Measurements from ENCODE around the gene NFAM1. TPM values are rescaled to one million over a fixed set of nuclear protein-coding genes. Genes with fewer than 3 reads are reported as not detected.

Gene NFAM1
- total and polyA plus RNA-seq, 5 donors, result 1.0 to 4.9 (median 2.8) TPM

DNA sequence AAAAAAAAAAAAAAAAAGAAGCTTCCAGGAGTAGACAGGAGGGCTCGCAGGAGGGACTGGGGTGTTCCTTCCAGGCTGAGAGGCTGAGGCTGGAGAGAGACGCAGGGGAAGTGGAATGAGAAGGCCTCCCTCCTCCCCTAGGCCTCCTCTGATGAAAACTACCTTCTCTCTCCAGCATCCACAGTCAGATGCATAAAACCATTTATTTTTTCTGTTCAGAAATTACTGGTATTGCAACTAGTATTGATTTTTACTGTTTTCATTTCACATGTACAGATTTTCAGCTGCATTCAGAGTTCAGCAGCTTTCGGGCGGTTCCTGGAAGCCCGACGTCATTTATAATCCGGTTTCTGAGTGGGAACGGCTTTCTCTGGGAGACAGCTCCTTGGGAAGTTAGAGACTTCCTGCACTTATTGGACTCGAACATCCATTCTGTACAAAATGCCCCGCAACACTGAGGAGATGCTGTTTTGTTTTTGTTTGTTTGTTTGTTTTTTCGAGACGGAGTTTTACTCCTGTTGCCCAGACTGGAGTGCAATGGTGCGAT lies 6.9 kb upstream of the NFAM1 start:
- intact Hi-C loops (cut with DNase I), result loop anchor here (5.0 to 10.0 kb wide), 4 partner anchors 272 to 472 kb away; partner anchors contain the start of genes NDUFA6 (in 2 of the 4) and SEPTIN3 (in 1 of the 4)
- H3K4me1 ChIP-seq (ENCODE audit: control insufficient read depth, insufficient read depth, low read length), result no peaks in the 10 kb centered on the region
- H3K4me3 ChIP-seq (ENCODE audit: low read length), result no peak overlapping the region
- no peaks in the 10 kb centered on the region for H3K27me3 ChIP-seq (ENCODE audit: control insufficient read depth, insufficient read depth)
- no peak overlapping the region for H3K27ac ChIP-seq (ENCODE audit: low read length)
- DNase-seq (no peak), ATAC-seq (no peak)
- WGBS, result 63% methylated on average over 13 of the region's 13 CpGs
- no peaks in the 10 kb centered on the region for H3K9me3 ChIP-seq (ENCODE audit: control insufficient read depth, low read length)

DNA sequence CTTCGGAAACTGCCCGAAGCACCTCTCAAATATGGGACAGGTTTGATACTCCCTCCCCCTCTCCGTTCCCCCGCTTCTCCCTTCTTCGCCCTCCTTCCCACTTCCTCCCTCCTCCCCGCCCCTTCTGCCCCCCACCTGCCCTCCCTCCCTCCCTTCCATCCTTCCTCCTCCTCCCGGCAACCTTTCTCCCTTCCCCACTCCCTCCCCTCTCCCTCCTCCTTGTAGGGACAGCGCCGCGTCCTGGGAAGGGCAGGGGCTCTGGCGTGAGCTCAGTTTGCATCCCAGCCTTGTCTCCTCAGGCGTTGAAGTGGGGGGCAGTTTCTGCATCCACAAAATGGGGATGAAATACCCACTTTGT lies 6.1 kb upstream of the NFAM1 start:
- DNase-seq (no peak), ATAC-seq (no peak)
- Histone ChIP-seq H3K4me1 (ENCODE audit: control insufficient read depth, insufficient read depth, low read length) (no peaks in the 10 kb centered on the region), H3K27me3 (ENCODE audit: control insufficient read depth, insufficient read depth) (no peaks in the 10 kb centered on the region), H3K4me3 (ENCODE audit: low read length) (no peak overlapping the region), H3K9me3 (ENCODE audit: control insufficient read depth, low read length) (no peaks in the 10 kb centered on the region), H3K27ac (ENCODE audit: low read length) (no peak overlapping the region)
- intact Hi-C loops (cut with DNase I), result loop anchor here (5.0 to 10.0 kb wide), 4 partner anchors 271 to 471 kb away; partner anchors contain the start of genes NDUFA6 (in 2 of the 4) and SEPTIN3 (in 1 of the 4)
- 34% methylated on average over 12 of the region's 12 CpGs for WGBS

DNA sequence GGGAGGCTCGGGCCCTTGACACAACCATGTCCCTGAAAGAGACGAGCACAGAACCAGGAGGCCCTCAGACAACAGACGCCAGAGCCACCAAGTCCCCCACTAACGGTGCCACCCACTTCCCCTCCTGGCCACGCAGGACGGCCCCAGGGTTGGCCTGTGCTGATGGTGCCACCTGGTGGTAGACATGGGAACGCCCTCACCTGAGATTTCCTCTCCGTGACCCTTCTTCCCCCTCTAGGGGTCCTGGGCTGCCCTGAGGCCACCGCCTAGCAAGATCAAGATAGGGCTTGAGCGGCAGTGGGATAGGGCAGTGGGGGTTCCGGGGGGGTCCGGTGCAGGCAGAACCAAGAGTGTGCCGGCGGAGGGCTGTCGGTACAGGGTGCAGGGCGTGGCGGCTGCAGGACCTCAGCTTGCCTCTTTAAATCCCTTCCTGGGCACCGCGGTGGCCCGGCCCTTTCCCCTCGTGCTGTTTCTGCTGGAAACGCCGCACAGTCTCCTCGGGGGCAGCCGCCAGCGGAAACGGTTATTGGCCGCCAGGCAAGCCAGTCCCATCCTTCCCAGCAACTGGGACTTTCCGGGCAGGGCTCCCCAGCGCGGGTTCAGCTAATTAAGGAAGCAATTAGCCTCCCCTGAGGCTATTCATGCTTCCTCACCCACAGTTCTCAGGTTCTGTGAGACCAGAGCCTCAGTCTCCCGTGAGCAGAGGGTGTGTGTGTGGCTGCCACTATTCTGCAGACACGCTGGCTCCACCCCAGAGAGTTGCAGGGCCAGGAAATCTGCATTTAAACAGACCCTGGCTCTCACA lies 5.5 kb upstream of the NFAM1 start:
- intact Hi-C loops (cut with DNase I), result loop anchor here (2.0 to 10.0 kb wide), 5 partner anchors 269 to 470 kb away; partner anchors contain the start of genes NDUFA6 (in 2 of the 4) and SEPTIN3 (in 1 of the 4)
- H3K9me3 ChIP-seq (ENCODE audit: control insufficient read depth, low read length), result no peaks in the 10 kb centered on the region
- ATAC-seq (peak; percentile 80 to 84), DNase-seq (peak; percentile 70 to 90 (median 89))
- no peaks in the 10 kb centered on the region for H3K27me3 ChIP-seq (ENCODE audit: control insufficient read depth, insufficient read depth)
- WGBS, result 3% methylated on average over 33 of the region's 33 CpGs
- H3K4me3 ChIP-seq (ENCODE audit: low read length), result peak overlapping the region; percentile 18
- no peaks in the 10 kb centered on the region for H3K4me1 ChIP-seq (ENCODE audit: control insufficient read depth, insufficient read depth, low read length)
- no peak overlapping the region for H3K27ac ChIP-seq (ENCODE audit: low read length)

DNA sequence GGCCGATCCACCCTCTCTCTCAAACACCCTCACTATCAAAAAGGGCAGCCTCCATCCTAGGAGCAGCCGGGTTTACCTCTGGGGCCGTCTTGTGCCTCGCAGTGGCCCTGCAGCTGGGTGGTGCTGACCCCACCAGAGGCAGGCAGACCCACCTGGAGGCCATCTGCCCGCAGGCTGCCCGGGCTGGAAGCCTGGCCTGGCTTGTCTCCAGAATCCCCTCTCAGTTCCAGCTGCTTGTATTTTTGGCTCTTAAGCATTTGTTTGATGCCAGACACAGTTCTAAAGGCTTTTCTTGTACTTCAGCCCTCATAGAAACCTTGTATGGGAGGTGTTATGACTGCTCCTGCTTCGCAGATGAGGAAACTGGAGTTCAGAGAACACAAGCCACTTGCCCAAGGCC lies 4.2 kb upstream of the NFAM1 start:
- H3K27ac ChIP-seq (ENCODE audit: low read length), result no peak overlapping the region
- no peaks in the 10 kb centered on the region for H3K9me3 ChIP-seq (ENCODE audit: control insufficient read depth, low read length)
- DNase-seq, result no peak
- intact Hi-C loops (cut with DNase I), result loop anchor here (2.0 to 10.0 kb wide), 5 partner anchors 268 to 469 kb away; partner anchors contain the start of genes NDUFA6 (in 2 of the 4) and SEPTIN3 (in 1 of the 4)
- H3K4me3 ChIP-seq (ENCODE audit: low read length), result no peak overlapping the region
- ATAC-seq, result no peak
- no peaks in the 10 kb centered on the region for H3K4me1 ChIP-seq (ENCODE audit: control insufficient read depth, insufficient read depth, low read length)
- 42% methylated on average over 7 of the region's 7 CpGs for WGBS
- H3K27me3 ChIP-seq (ENCODE audit: control insufficient read depth, insufficient read depth), result no peaks in the 10 kb centered on the region

DNA sequence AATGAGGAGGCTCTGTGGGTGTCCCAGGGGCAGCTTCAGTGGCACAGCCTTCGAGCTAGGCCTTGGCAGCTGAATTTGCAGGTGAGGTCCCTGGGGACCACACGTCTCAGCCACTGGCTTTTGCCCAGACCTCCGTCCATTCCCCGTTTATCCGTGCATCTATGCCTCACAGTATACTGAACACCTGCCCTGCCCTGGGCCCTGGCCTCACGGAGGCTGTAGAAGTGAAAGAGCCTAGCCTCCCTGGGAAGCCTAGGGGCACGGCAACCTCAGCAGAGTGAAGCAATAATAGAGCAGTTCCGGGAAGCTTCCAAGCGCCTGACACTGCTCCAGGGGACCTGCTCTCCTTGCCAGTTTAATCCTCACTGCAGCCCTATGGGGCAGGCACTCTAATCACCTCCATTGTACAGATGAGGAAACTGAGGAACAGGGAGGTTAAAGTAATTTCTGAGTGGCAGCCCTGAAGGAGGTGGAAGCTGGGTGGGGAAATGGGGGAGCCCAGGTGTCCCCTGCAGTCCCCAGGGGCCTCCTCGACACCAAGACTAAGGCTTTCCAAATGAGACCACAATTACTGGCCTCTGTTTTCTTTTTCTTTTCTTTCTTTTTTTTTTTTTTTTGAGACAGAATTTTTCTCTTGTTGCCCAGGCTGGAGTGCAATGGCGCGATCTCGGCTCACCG lies 2.7 kb upstream of the NFAM1 start:
- Histone ChIP-seq H3K27ac (ENCODE audit: low read length) (no peak overlapping the region), H3K4me1 (ENCODE audit: control insufficient read depth, insufficient read depth, low read length) (no peaks in the 10 kb centered on the region), H3K27me3 (ENCODE audit: control insufficient read depth, insufficient read depth) (no peaks in the 10 kb centered on the region), H3K9me3 (ENCODE audit: control insufficient read depth, low read length) (no peaks in the 10 kb centered on the region), H3K4me3 (ENCODE audit: low read length) (no peak overlapping the region)
- intact Hi-C loops (cut with DNase I), result loop anchor here (5.0 to 10.0 kb wide), 4 partner anchors 268 to 468 kb away; partner anchors contain the start of genes NDUFA6 (in 2 of the 4) and SEPTIN3 (in 1 of the 4)
- WGBS, result 77% methylated on average over 14 of the region's 14 CpGs
- DNase-seq (peak in 1 of 3 donors; percentile 39), ATAC-seq (no peak)

DNA sequence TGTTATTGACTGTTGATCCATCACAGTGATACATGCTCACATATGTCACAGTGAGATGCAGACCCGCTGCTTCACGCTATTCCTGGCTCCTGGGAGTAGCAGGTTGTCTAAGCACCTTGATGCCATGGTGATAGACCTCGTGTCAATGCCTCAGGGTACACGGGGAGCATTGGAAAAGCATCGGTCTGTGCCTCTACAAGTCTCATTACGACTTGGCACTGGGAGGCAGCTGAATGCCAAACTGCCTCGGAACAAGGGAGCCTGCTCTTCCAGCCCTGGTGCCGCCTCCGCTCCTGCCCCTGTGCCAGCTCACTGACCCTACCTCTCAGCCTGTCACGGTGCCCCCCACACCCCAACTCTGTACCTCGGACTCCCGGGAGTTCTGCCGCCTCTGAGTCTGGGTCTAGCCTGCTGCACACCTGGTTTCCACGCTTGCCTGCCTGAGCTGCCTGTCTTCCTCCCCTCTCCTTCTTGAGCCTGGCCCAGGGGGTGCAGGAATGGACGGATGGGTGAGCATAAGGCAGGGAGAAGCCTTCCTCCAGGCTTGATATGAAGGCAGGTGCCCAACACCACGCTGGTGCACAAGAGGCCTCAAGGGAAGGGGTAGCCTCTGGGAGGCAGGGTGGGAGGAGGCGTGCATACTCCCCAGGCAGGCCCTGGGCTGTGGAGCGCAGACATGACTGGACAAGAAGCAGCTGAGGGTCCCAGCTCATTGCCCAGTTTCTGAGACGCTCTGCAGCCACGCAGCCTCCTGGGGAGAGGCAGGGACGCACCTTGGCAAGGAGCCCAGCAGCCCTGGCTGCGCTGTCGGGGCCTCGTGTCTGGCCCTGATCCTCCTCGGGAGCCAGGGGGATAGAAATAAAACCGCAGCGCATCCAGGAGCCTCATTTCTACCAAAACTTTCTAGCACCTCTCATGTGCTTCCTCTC lies 1.8 kb upstream of the NFAM1 start:
- H3K27me3 ChIP-seq (ENCODE audit: control insufficient read depth, insufficient read depth), result no peaks in the 10 kb centered on the region
- no peaks in the 10 kb centered on the region for H3K9me3 ChIP-seq (ENCODE audit: control insufficient read depth, low read length)
- no peak for ATAC-seq
- no peak overlapping the region for H3K27ac ChIP-seq (ENCODE audit: low read length)
- 62% methylated on average over 27 of the region's 27 CpGs for WGBS
- no peaks in the 10 kb centered on the region for H3K4me1 ChIP-seq (ENCODE audit: control insufficient read depth, insufficient read depth, low read length)
- peak in 2 of 3 donors; percentile 76 to 77 for DNase-seq
- no peak overlapping the region for H3K4me3 ChIP-seq (ENCODE audit: low read length)
- intact Hi-C loops (cut with DNase I), result loop anchor here in 1 of 4 donors (10.0 kb wide), 1 partner anchor 339 kb away; the partner anchor contains the start of gene NDUFA6

DNA sequence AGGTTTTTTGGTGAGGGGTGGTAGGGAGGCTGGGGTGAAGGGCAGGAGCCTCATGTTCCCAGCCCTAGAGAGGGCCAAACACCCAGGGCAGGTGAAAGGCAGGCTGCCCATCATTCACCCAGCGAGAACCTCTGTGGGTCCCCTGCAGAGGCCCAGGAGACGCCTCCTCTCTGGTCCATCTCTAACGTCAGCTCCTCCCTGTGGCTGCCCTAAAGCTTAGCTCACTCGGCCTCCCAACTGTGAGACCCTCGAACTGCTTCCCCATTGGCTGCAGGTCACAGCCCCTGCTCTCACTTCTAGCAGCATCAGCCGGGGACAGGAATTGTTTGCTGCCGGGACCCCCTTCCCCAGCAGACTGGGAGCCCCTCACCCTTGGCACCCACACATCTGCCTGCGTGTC lies 615 bp upstream of the NFAM1 start:
- Histone ChIP-seq H3K27ac (ENCODE audit: low read length) (no peak overlapping the region), H3K9me3 (ENCODE audit: control insufficient read depth, low read length) (no peaks in the 10 kb centered on the region), H3K4me3 (ENCODE audit: low read length) (no peak overlapping the region), H3K27me3 (ENCODE audit: control insufficient read depth, insufficient read depth) (no peaks in the 10 kb centered on the region), H3K4me1 (ENCODE audit: control insufficient read depth, insufficient read depth, low read length) (no peaks in the 10 kb centered on the region)
- ATAC-seq (no peak), DNase-seq (peak in 1 of 3 donors; percentile 28)
- intact Hi-C loops (cut with DNase I), result loop anchor here in 1 of 4 donors (10.0 kb wide), 1 partner anchor 338 kb away; the partner anchor contains the start of gene NDUFA6
- WGBS, result 76% methylated on average over 8 of the region's 8 CpGs

DNA sequence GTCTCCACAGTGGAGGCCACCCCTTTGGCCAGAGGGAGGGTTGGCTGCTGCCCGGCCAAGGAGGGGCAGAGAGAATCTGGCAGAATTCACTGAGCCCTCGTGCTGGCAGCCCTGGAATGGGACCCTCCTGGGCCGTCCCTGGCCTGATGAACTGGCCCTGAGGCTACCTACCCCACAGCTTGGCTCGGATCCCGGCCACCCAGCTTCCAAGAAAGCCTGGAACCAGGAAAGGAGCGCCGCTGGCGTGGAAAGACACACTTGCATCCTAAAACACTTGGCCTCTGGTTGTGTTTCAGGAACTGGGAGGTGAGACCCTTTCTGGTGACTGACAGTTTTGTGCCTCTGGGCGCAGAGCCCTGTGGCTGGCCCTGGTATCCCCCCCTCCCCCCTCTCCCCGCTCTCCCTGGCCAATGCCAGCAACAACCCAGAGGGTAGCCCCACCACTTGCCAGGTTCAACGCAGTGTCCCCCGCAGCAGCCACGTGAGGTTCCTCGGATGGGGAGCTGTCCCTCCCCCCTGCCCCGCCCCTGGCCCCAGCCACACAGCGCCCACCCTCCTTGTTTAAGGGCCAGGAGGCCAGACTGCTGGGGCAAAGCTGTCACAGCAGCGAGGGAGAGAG lies 693 bp downstream of the NFAM1 start:
- Histone ChIP-seq H3K9me3 (ENCODE audit: control insufficient read depth, low read length) (no peaks in the 10 kb centered on the region), H3K27me3 (ENCODE audit: control insufficient read depth, insufficient read depth) (no peaks in the 10 kb centered on the region), H3K27ac (ENCODE audit: low read length) (no peak overlapping the region), H3K4me1 (ENCODE audit: control insufficient read depth, insufficient read depth, low read length) (no peaks in the 10 kb centered on the region), H3K4me3 (ENCODE audit: low read length) (no peak overlapping the region)
- intact Hi-C loops (cut with DNase I), result loop anchor here in 1 of 4 donors (10.0 kb wide), 1 partner anchor 337 kb away; the partner anchor contains the start of gene NDUFA6
- peak in 1 of 3 donors; percentile 69 for DNase-seq
- 35% methylated on average over 17 of the region's 17 CpGs for WGBS
- ATAC-seq, result no peak

DNA sequence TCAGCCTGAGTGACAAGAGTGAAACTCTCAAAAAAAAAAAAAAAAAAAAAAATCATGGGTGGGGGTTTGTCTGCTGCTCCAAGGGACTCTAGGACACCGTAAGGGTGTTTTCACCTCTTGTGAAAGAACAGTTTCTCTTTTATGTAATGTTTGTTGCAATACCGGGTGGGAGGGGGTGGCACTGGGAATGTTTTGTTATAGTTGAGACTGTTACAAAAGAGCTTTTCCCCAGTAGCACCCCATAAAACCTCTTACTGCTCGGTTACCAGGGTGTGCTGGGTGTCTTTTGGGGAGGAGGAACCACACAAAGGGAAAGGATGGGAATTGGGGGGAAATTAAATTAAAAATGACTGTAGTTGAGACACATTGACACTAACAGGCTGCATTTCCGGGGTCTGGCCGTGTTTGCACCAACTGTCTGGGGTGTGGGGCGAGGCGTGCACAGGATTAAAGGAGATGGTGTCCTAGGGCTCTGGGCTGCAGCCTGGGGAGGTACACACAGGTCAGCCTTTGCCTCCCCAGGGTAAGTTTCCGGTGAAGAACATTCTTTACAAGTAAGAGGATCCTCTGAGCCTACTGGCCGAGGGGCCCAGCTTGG lies 1.6 kb downstream of the NFAM1 start:
- Histone ChIP-seq H3K27ac (ENCODE audit: low read length) (no peak overlapping the region), H3K27me3 (ENCODE audit: control insufficient read depth, insufficient read depth) (no peaks in the 10 kb centered on the region), H3K4me3 (ENCODE audit: low read length) (no peak overlapping the region), H3K9me3 (ENCODE audit: control insufficient read depth, low read length) (no peaks in the 10 kb centered on the region), H3K4me1 (ENCODE audit: control insufficient read depth, insufficient read depth, low read length) (no peaks in the 10 kb centered on the region)
- no peak for ATAC-seq
- WGBS, result 80% methylated on average over 9 of the region's 9 CpGs
- intact Hi-C loops (cut with DNase I), result loop anchor here in 1 of 4 donors (10.0 kb wide), 1 partner anchor 336 kb away; the partner anchor contains the start of gene NDUFA6
- no peak for DNase-seq

Data from right cardiac atrium (tissue), 5 donors.